OCI-M2 (cell line): Measurements from ENCODE around the gene PIGL.

Source experiments
- DNase-seq: peaks from one replicate; lab custom pipeline; 2025; ENCODE audit not compliant: unreplicated experiment; lab: John Stamatoyannopoulos, UW

The PIGL gene

GRCh38 chr17:16352303-16352666 lies 135.3 kb downstream of the PIGL start:
- no peak for DNase-seq

- no peak for DNase-seq
These were observed 135.8 kb downstream of the PIGL start for GRCh38 chr17:16352667-16353316.

- no peak for DNase-seq
These were observed 136.5 kb downstream of the PIGL start, which contains the start of gene CENPV for GRCh38 chr17:16353317-16354174. CENPV (minus strand) TSS chr17:16353469; CDS start chr17:16353436, 33 bp downstream.

GRCh38 chr17:16354585-16354984 lies 137.6 kb downstream of the PIGL start:
- DNase-seq = no peak

- DNase-seq = no peak
These were observed 141.4 kb downstream of the PIGL start for GRCh38 chr17:16358394-16358793.

GRCh38 chr17:16361874-16362273 lies 144.9 kb downstream of the PIGL start:
- no peak for DNase-seq

- no peak for DNase-seq
These were observed 146.9 kb downstream of the PIGL start for GRCh38 chr17:16363749-16364536.

- no peak for DNase-seq
These were observed 147.6 kb downstream of the PIGL start for GRCh38 chr17:16364625-16365024.

GRCh38 chr17:16371742-16372141 lies 154.7 kb downstream of the PIGL start:
- DNase-seq = no peak

- no peak for DNase-seq
These were observed 157.3 kb downstream of the PIGL start for GRCh38 chr17:16374146-16374938.
